C4-2B (cell line): Measurements from ENCODE around the gene DESI1.

ENCODE experiments used
- CTCF ChIP-seq: fragments of 450-650 bp; conservative IDR thresholded peaks from 2 replicates; pipeline ENCODE4 v1.5.1; 2017; ENCODE audit warnings: mild to moderate bottlenecking
- ZFX ChIP-seq: fragments of 450-650 bp; IDR thresholded peaks from 2 replicates; pipeline ENCODE4 v1.6.1; 2017

GRCh38 chr22:41567512-41567768 lies 53.4 kb downstream of the DESI1 start:
- TF ChIP-seq CTCF (no peak), ZFX (no peak)
